Neuronal stem cell (in vitro differentiated cells): ENCODE results near the gene FAM120C. TPM values are rescaled to one million over a fixed set of nuclear protein-coding genes. Genes with fewer than 3 reads are reported as not detected.

Source experiments
- DNase-seq: peaks from one replicate; pipeline ENCODE4 v3.0.0-alpha.2; 2013; ENCODE audit warnings: low spot score
- H2AFZ ChIP-seq: one replicate; pipeline ENCODE4 v1.6.1; 2013; ENCODE audit warnings: mild to moderate bottlenecking, low read length, inconsistent platforms
- H2AK5ac ChIP-seq: 2 replicates; pipeline ENCODE4 v1.6.1; 2013; ENCODE audit warnings: low read depth, mild to moderate bottlenecking, inconsistent platforms, low read length, moderate library complexity, mixed read lengths
- H2BK120ac ChIP-seq: 2 replicates; pipeline ENCODE4 v1.6.1; 2013; ENCODE audit warnings: low read depth, mild to moderate bottlenecking, inconsistent platforms, low read length, moderate library complexity, mixed read lengths
- H2BK12ac ChIP-seq: one replicate; pipeline ENCODE4 v1.6.1; 2013; ENCODE audit warnings: low read length, inconsistent platforms
- H2BK15ac ChIP-seq: 2 replicates; pipeline ENCODE4 v1.6.1; 2013; ENCODE audit warnings: mild to moderate bottlenecking, low read length, inconsistent platforms, mixed read lengths
- H2BK5ac ChIP-seq: one replicate; pipeline ENCODE4 v1.6.1; 2013; ENCODE audit warnings: inconsistent platforms, mild to moderate bottlenecking, low read length, moderate library complexity
- H3K14ac ChIP-seq: one replicate; pipeline ENCODE4 v1.6.1; 2013; ENCODE audit warnings: low read length, inconsistent platforms
- H3K18ac ChIP-seq: 2 replicates; pipeline ENCODE4 v1.6.1; 2013; ENCODE audit warnings: low read length, inconsistent platforms
- H3K23ac ChIP-seq: 2 replicates; pipeline ENCODE4 v1.6.1; 2013; ENCODE audit warnings: low read depth, mild to moderate bottlenecking, mixed read lengths, low read length, inconsistent platforms; ENCODE audit not compliant: poor library complexity
- H3K27ac ChIP-seq: replicated peaks from 3 replicates; pipeline ENCODE4 v1.5.1; 2013; ENCODE audit warnings: low read length, inconsistent platforms
- H3K27me3 ChIP-seq, 3 experiments: 2 replicates each; pipeline ENCODE4 v1.6.1; 2013; ENCODE audit warnings: low read length in 3 of 3, mild to moderate bottlenecking in 2 of 3, inconsistent platforms in 1 of 3, low read depth in 1 of 3, mixed read lengths in 1 of 3, moderate library complexity in 1 of 3; ENCODE audit not compliant: control insufficient read depth in 3 of 3, insufficient read depth in 3 of 3
- H3K36me3 ChIP-seq, 2 donors: replicated peaks in 1 of 2; 2 replicates each; pipeline ENCODE4 v1.6.1; 2013; ENCODE audit warnings: low read length in 2 of 2; ENCODE audit not compliant: control insufficient read depth in 2 of 2, insufficient read depth in 2 of 2
- H3K4ac ChIP-seq: 2 replicates; pipeline ENCODE4 v1.6.1; 2013; ENCODE audit warnings: inconsistent platforms, mild to moderate bottlenecking, low read length, moderate library complexity
- H3K4me1 ChIP-seq, 2 donors: 1 replicate in 1 of 2; 2 replicates in 1 of 2; pipeline ENCODE4 v1.6.1; 2013; ENCODE audit warnings: low read length in 2 of 2, low read depth in 1 of 2; ENCODE audit not compliant: control insufficient read depth in 2 of 2, insufficient read depth in 1 of 2
- H3K4me2 ChIP-seq: one replicate; pipeline ENCODE4 v1.6.1; 2013; ENCODE audit warnings: mild to moderate bottlenecking, low read length, inconsistent platforms; ENCODE audit not compliant: insufficient read depth, poor library complexity, severe bottlenecking
- H3K4me3 ChIP-seq, 2 donors: 2 replicates each; pipeline ENCODE4 v1.5.1; 2013; ENCODE audit warnings: low read length in 2 of 2, mild to moderate bottlenecking in 2 of 2, inconsistent platforms in 1 of 2, moderate library complexity in 1 of 2
- H3K79me1 ChIP-seq: one replicate; pipeline ENCODE4 v1.6.1; 2013; ENCODE audit warnings: low read depth, mild to moderate bottlenecking, inconsistent platforms, low read length, moderate library complexity
- H3K9ac ChIP-seq: one replicate; pipeline ENCODE4 v1.6.1; 2013; ENCODE audit warnings: mild to moderate bottlenecking, low read depth, low read length, inconsistent platforms; ENCODE audit not compliant: poor library complexity
- H3K9me3 ChIP-seq, 2 donors: replicated peaks in 1 of 2; 2 replicates each; pipeline versions ENCODE3 to v1.6.1; 2013; ENCODE audit warnings: low read length in 2 of 2, mild to moderate bottlenecking in 2 of 2, inconsistent platforms in 1 of 2, low read depth in 1 of 2, mixed read lengths in 1 of 2, moderate library complexity in 1 of 2; ENCODE audit not compliant: control insufficient read depth in 2 of 2, insufficient read depth in 1 of 2
- H4K8ac ChIP-seq: one replicate; pipeline ENCODE4 v1.6.1; 2013; ENCODE audit warnings: low read depth, mild to moderate bottlenecking, inconsistent platforms, low read length, moderate library complexity
- H4K91ac ChIP-seq: one replicate; pipeline ENCODE4 v1.6.1; 2013; ENCODE audit warnings: low read length, low read depth, mild to moderate bottlenecking, inconsistent platforms; ENCODE audit not compliant: poor library complexity
- WGBS, 2 donors: extraction: QIAGEN DNeasy Blood & Tissue Kit; methylation state at CpG; one replicate each; pipeline ENCODE4 v1.1.7; 2013; ENCODE audit warnings: missing lambda C conversion rate in 2 of 2, mixed read lengths in 1 of 2; ENCODE audit not compliant: insufficient read length in 2 of 2, insufficient replicate concordance in 1 of 2; ENCODE audit errors: extremely low coverage in 2 of 2; 5-methylcytosine and 5-hydroxymethylcytosine counted together
- polyA plus RNA-seq, 2 experiments: library from polyadenylated mRNA; stranded (reverse); fragments of 200-250 nt; gene quantifications; one replicate each; pipeline ENCODE4 v1.2.3, GENCODE V29; 2013

Gene FAM120C
- 4.8 TPM for polyA plus RNA-seq (2013, experiment 1 of 2)
- 5.1 TPM for polyA plus RNA-seq (2013, experiment 2 of 2)

- Histone ChIP-seq H4K8ac (peak within 1 kb of the TSS; percentile 17), H2BK12ac (no peak within 1 kb of the TSS), H3K36me3 (peaks cover 0 to 6% of the 10 kb centered on the region in 2 donors), H2AK5ac (no peak within 1 kb of the TSS), H3K23ac (peak within 1 kb of the TSS; percentile 91), H3K27me3 (no peaks in the 10 kb centered on the region), H4K91ac (no peak within 1 kb of the TSS), H3K18ac (peak within 1 kb of the TSS; percentile 92), H2BK120ac (no peak within 1 kb of the TSS), H3K4ac (no peak within 1 kb of the TSS), H2BK15ac (no peak within 1 kb of the TSS), H3K9me3 (no peaks in the 10 kb centered on the region), H3K9ac (peak within 1 kb of the TSS; percentile 97), H3K79me1 (peaks cover 3% of the 10 kb centered on the region), H3K27ac (peak within 1 kb of the TSS; percentile 92), H3K14ac (peak within 1 kb of the TSS; percentile 82), H3K4me2 (peak within 1 kb of the TSS; percentile 80), H2AFZ (peak within 1 kb of the TSS; percentile 89), H3K4me1 (peaks cover 4 to 6% of the 10 kb centered on the region in 2 donors), H3K4me3 (peak within 1 kb of the TSS; percentile 84 to 98), H2BK5ac (no peak within 1 kb of the TSS)
- WGBS, 2 donors = no CpG with 5 or more reads among the region's 70 CpGs
- DNase-seq = peak; percentile 64
Measured at GRCh38 chrX:54182864-54183613, at the start of gene FAM120C. Gene FAM120C (minus strand): TSS chrX:54183254. CDS start chrX:54183198, 56 bp downstream.

GRCh38 chrX:54230435-54231148 is 47.5 kb upstream of the FAM120C start:
- no peaks in the 10 kb centered on the region for H3K27me3 ChIP-seq
- no peak overlapping the region for H2BK5ac ChIP-seq
- H3K4me2 ChIP-seq = no peak overlapping the region
- H2BK12ac ChIP-seq = no peak overlapping the region
- H3K9me3 ChIP-seq = no peaks in the 10 kb centered on the region
- H3K36me3 ChIP-seq = peaks cover 0 to 16% of the 10 kb centered on the region in 2 donors
- H3K4ac ChIP-seq = no peak overlapping the region
- H3K23ac ChIP-seq = no peak overlapping the region
- no peak overlapping the region for H3K18ac ChIP-seq
- H3K9ac ChIP-seq = no peak overlapping the region
- no peak overlapping the region for H2BK120ac ChIP-seq
- H2AK5ac ChIP-seq = no peak overlapping the region
- no peak overlapping the region for H4K91ac ChIP-seq
- H3K14ac ChIP-seq = no peak overlapping the region
- no peak overlapping the region for H3K27ac ChIP-seq
- H4K8ac ChIP-seq = no peak overlapping the region
- H3K4me1 ChIP-seq = no peaks in the 10 kb centered on the region
- H3K79me1 ChIP-seq = no peaks in the 10 kb centered on the region
- no peak overlapping the region for H2BK15ac ChIP-seq
- no peak overlapping the region for H3K4me3 ChIP-seq
- no peak overlapping the region for H2AFZ ChIP-seq
- WGBS, 2 donors = no CpG with 5 or more reads among the region's 4 CpGs
- DNase-seq = no peak

- Histone ChIP-seq H2BK12ac (no peak overlapping the region), H3K18ac (no peak overlapping the region), H2BK120ac (no peak overlapping the region), H3K79me1 (no peaks in the 10 kb centered on the region), H3K9ac (no peak overlapping the region), H3K36me3 (peaks cover 0 to 8% of the 10 kb centered on the region in 2 donors), H2BK5ac (no peak overlapping the region), H3K23ac (no peak overlapping the region), H2BK15ac (no peak overlapping the region), H4K91ac (no peak overlapping the region), H2AK5ac (no peak overlapping the region), H3K27ac (no peak overlapping the region), H3K9me3 (no peaks in the 10 kb centered on the region), H3K4me3 (no peak overlapping the region), H3K4me1 (peaks cover 0 to 3% of the 10 kb centered on the region in 2 donors), H3K14ac (no peak overlapping the region), H3K27me3 (no peaks in the 10 kb centered on the region), H3K4ac (no peak overlapping the region), H4K8ac (no peak overlapping the region), H3K4me2 (no peak overlapping the region), H2AFZ (no peak overlapping the region)
- no peak for DNase-seq
- no CpG with 5 or more reads among the region's 2 CpGs for WGBS, 2 donors
Measured at GRCh38 chrX:54223581-54223980, 40.5 kb upstream of the FAM120C start.

GRCh38 chrX:54213603-54214002 is 30.5 kb upstream of the FAM120C start:
- no peak overlapping the region for H3K4me3 ChIP-seq
- no peaks in the 10 kb centered on the region for H3K79me1 ChIP-seq
- H2AFZ ChIP-seq = no peak overlapping the region
- H3K27me3 ChIP-seq = no peaks in the 10 kb centered on the region
- no peak overlapping the region for H2BK15ac ChIP-seq
- H4K91ac ChIP-seq = no peak overlapping the region
- no peak overlapping the region for H3K14ac ChIP-seq
- H3K23ac ChIP-seq = no peak overlapping the region
- no peak overlapping the region for H2AK5ac ChIP-seq
- no peak overlapping the region for H3K4me2 ChIP-seq
- H3K27ac ChIP-seq = no peak overlapping the region
- no peaks in the 10 kb centered on the region for H3K36me3 ChIP-seq
- H3K4me1 ChIP-seq = no peaks in the 10 kb centered on the region
- H3K18ac ChIP-seq = no peak overlapping the region
- no CpG with 5 or more reads among the region's 3 CpGs for WGBS, 2 donors
- no peak overlapping the region for H2BK5ac ChIP-seq
- H2BK120ac ChIP-seq = no peak overlapping the region
- H3K9me3 ChIP-seq = peaks cover 0 to 4% of the 10 kb centered on the region in 2 donors
- no peak overlapping the region for H4K8ac ChIP-seq
- no peak overlapping the region for H3K4ac ChIP-seq
- no peak overlapping the region for H2BK12ac ChIP-seq
- H3K9ac ChIP-seq = no peak overlapping the region
- no peak for DNase-seq
